Astrocyte (in vitro differentiated cells and primary cell): ENCODE results near the gene CEP128. TPM values are rescaled to one million over a fixed set of nuclear protein-coding genes. Genes with fewer than 3 reads are reported as not detected.

Experiments used
- DNase-seq: peaks from one replicate; pipeline ENCODE4 v3.0.0-alpha.2; 2010; ENCODE audit warnings: low read depth
- FAIRE-seq: peaks from 2 replicates; lab custom pipeline; 2011; peaks lifted over from hg19 to GRCh38; lab: Jason Lieb, UNC
- H2AFZ ChIP-seq: 2 replicates; pipeline ENCODE4 v1.6.0; 2012; ENCODE audit warnings: low read depth, low read length, inconsistent platforms
- H3K27ac ChIP-seq: 2 replicates; pipeline ENCODE4 v1.5.1; 2011; ENCODE audit warnings: low read depth, low read length, inconsistent platforms
- H3K27me3 ChIP-seq: 2 replicates; pipeline ENCODE4 v1.6.0; 2011; ENCODE audit warnings: low read length, inconsistent platforms; ENCODE audit not compliant: insufficient read depth
- H3K36me3 ChIP-seq: 2 replicates; pipeline ENCODE4 v1.5.1; 2011; ENCODE audit warnings: low read length, inconsistent platforms; ENCODE audit not compliant: insufficient read depth
- H3K4me1 ChIP-seq: 2 replicates; pipeline ENCODE4 v1.5.1; 2011; ENCODE audit warnings: low read length, inconsistent platforms; ENCODE audit not compliant: insufficient read depth
- H3K4me2 ChIP-seq: 2 replicates; pipeline ENCODE4 v1.6.0; 2012; ENCODE audit warnings: low read length, inconsistent platforms
- H3K4me3 ChIP-seq: 2 replicates; pipeline ENCODE4 v1.5.1; 2011; ENCODE audit warnings: low read depth, mild to moderate bottlenecking, low read length, inconsistent platforms; ENCODE audit not compliant: insufficient read depth
- H3K79me2 ChIP-seq: 2 replicates; pipeline ENCODE4 v1.6.0; 2012; ENCODE audit warnings: mild to moderate bottlenecking, low read length, inconsistent platforms; ENCODE audit not compliant: insufficient read depth
- H3K9ac ChIP-seq: 2 replicates; pipeline ENCODE4 v1.6.0; 2012; ENCODE audit warnings: mild to moderate bottlenecking, low read length, inconsistent platforms
- H3K9me3 ChIP-seq: 2 replicates; pipeline ENCODE4 v1.5.1; 2012; ENCODE audit warnings: low read depth, mild to moderate bottlenecking, low read length, inconsistent platforms; ENCODE audit not compliant: insufficient read depth
- H4K20me1 ChIP-seq: 2 replicates; pipeline ENCODE4 v1.6.0; 2012; ENCODE audit warnings: low read length, inconsistent platforms; ENCODE audit not compliant: insufficient read depth
- H3K27ac Mint-ChIP-seq: one replicate; pipeline ENCODE4 v1.8.0; 2021; ENCODE audit warnings: mild to moderate bottlenecking, mixed read lengths; ENCODE audit not compliant: unreplicated experiment
- H3K27me3 Mint-ChIP-seq: one replicate; pipeline ENCODE4 v1.8.0; 2021; ENCODE audit warnings: low read depth, mixed read lengths; ENCODE audit not compliant: unreplicated experiment
- H3K36me3 Mint-ChIP-seq: one replicate; pipeline ENCODE4 v1.8.0; 2021; ENCODE audit warnings: low read depth, mixed read lengths; ENCODE audit not compliant: unreplicated experiment
- H3K4me1 Mint-ChIP-seq: one replicate; pipeline ENCODE4 v1.8.0; 2021; ENCODE audit warnings: low read depth, mixed read lengths; ENCODE audit not compliant: unreplicated experiment
- H3K4me3 Mint-ChIP-seq: one replicate; pipeline ENCODE4 v1.8.0; 2021; ENCODE audit warnings: mild to moderate bottlenecking, moderate library complexity, mixed read lengths; ENCODE audit not compliant: unreplicated experiment
- H3K9me3 Mint-ChIP-seq: one replicate; pipeline ENCODE4 v1.8.0; 2021; ENCODE audit warnings: mild to moderate bottlenecking, mixed read lengths; ENCODE audit not compliant: unreplicated experiment
- CTCF ChIP-seq: IDR thresholded peaks from 2 replicates; pipeline ENCODE4 v1.5.1; 2011; ENCODE audit warnings: low read depth, mild to moderate bottlenecking, inconsistent platforms, low read length, moderate library complexity; ENCODE audit not compliant: insufficient read depth
- EZH2 ChIP-seq: IDR thresholded peaks from 2 replicates; pipeline ENCODE4 v1.6.1; 2012; ENCODE audit warnings: mild to moderate bottlenecking, low read length, inconsistent platforms; ENCODE audit not compliant: insufficient read depth
- total RNA-seq: library from RNA; stranded (reverse); gene quantifications from 2 replicates; pipeline ENCODE4 v1.2.1, GENCODE V29; 2021

The CEP128 gene
- total RNA-seq, 1 donor from 2014 or later, result 6.4 TPM

GRCh38 chr14:80948291-80948690, 6.8 kb upstream of the CEP128 start:
- TF ChIP-seq EZH2 (no peak), CTCF (no peak)
- no peak for DNase-seq
- Histone ChIP-seq H3K27me3 (no peaks in the 10 kb centered on the region), H3K27ac (no peak overlapping the region), H3K4me1 (no peaks in the 10 kb centered on the region), H3K9me3 (no peaks in the 10 kb centered on the region), H4K20me1 (no peaks in the 10 kb centered on the region), H3K79me2 (no peaks in the 10 kb centered on the region), H3K4me3 (no peak overlapping the region), H3K36me3 (no peaks in the 10 kb centered on the region), H3K4me2 (no peak overlapping the region), H2AFZ (no peak overlapping the region), H3K9ac (no peak overlapping the region)
- Mint-ChIP-seq H3K27me3 (peaks cover 3% of the 10 kb centered on the region), H3K4me1 (no peaks in the 10 kb centered on the region), H3K9me3 (no peaks in the 10 kb centered on the region), H3K36me3 (no peaks in the 10 kb centered on the region), H3K4me3 (no peak overlapping the region), H3K27ac (no peak overlapping the region)
- no peak for FAIRE-seq

GRCh38 chr14:80946797-80947196, 5.3 kb upstream of the CEP128 start:
- H3K4me2 ChIP-seq, result no peak overlapping the region
- no peak overlapping the region for H3K4me3 ChIP-seq
- no peaks in the 10 kb centered on the region for H3K79me2 ChIP-seq
- H3K9me3 ChIP-seq, result no peaks in the 10 kb centered on the region
- Mint-ChIP-seq H3K27ac (no peak overlapping the region), H3K4me3 (no peak overlapping the region), H3K4me1 (no peaks in the 10 kb centered on the region), H3K9me3 (no peaks in the 10 kb centered on the region), H3K36me3 (no peaks in the 10 kb centered on the region), H3K27me3 (peaks cover 3% of the 10 kb centered on the region)
- H4K20me1 ChIP-seq, result no peaks in the 10 kb centered on the region
- no peaks in the 10 kb centered on the region for H3K4me1 ChIP-seq
- no peak for TF ChIP-seq CTCF
- no peak for TF ChIP-seq EZH2
- DNase-seq, result no peak
- no peak overlapping the region for H2AFZ ChIP-seq
- no peak overlapping the region for H3K9ac ChIP-seq
- H3K36me3 ChIP-seq, result no peaks in the 10 kb centered on the region
- no peak for FAIRE-seq
- no peaks in the 10 kb centered on the region for H3K27me3 ChIP-seq
- H3K27ac ChIP-seq, result no peak overlapping the region

GRCh38 chr14:80946187-80946586, 4.6 kb upstream of the CEP128 start:
- FAIRE-seq (no peak), DNase-seq (no peak)
- Mint-ChIP-seq H3K4me3 (no peak overlapping the region), H3K4me1 (no peaks in the 10 kb centered on the region), H3K27ac (no peak overlapping the region), H3K9me3 (no peaks in the 10 kb centered on the region), H3K36me3 (no peaks in the 10 kb centered on the region), H3K27me3 (peaks cover 3% of the 10 kb centered on the region)
- Histone ChIP-seq H3K9ac (no peak overlapping the region), H3K4me2 (no peak overlapping the region), H3K9me3 (no peaks in the 10 kb centered on the region), H3K4me3 (no peak overlapping the region), H3K4me1 (no peaks in the 10 kb centered on the region), H3K36me3 (no peaks in the 10 kb centered on the region), H3K79me2 (peaks cover 3% of the 10 kb centered on the region), H3K27me3 (no peaks in the 10 kb centered on the region), H3K27ac (no peak overlapping the region), H2AFZ (no peak overlapping the region), H4K20me1 (no peaks in the 10 kb centered on the region)
- TF ChIP-seq CTCF (no peak), EZH2 (no peak)
